GM19328 (cell line): ENCODE results near the gene TAF10.

Source experiments
- ATAC-seq: cut with Tn5 transposase; IDR thresholded peaks from one replicate; pipeline ENCODE4 v1.9.1; 2021; ENCODE audit warnings: mild to moderate bottlenecking, moderate library complexity; ENCODE audit not compliant: unreplicated experiment

TAF10 gene

DNA sequence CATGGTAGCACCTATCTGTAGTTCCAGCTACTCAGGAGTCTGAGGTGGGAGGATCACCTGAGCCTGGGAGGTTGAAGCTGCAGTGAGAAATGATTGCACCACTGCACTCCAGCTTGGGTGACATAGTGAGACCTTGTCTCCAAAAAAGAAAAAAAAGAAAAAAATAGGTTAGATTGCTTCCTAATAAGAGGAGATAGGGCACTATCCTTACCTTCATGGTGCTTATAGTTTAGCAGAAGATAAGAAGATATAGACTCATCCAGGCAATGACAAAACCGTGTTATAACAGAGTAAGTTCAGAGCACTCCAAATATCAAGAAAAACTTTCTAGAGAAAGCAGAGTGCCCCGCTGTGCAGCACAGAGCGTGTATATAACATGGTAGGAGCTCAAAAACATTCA lies 50.7 kb downstream of the TAF10 start:
- ATAC-seq = no peak
